Peyer's patch (tissue), 4 donors: Measurements from ENCODE around the gene TEX29.

Experiments used
- POLR2A ChIP-seq, 2 donors: fragments of 450-650 bp; IDR thresholded peaks; one replicate each; pipeline ENCODE4 v1.5.1; 2017; ENCODE audit warnings: antibody characterized with exemption in 2 of 2, mild to moderate bottlenecking in 2 of 2, moderate library complexity in 2 of 2
- TF ChIP-seq, protein P1 (sequence below), 6 experiments: fragments of 450-650 bp in 4 of 6; fragments of 200-600 bp in 2 of 6; sonication (generic) in 1 of 6; IDR thresholded peaks; one replicate each; pipeline ENCODE4 v1.5.1; 2017 to 2019; ENCODE audit warnings: antibody characterized with exemption in 6 of 6, mild to moderate bottlenecking in 3 of 6, moderate library complexity in 1 of 6

DNA sequence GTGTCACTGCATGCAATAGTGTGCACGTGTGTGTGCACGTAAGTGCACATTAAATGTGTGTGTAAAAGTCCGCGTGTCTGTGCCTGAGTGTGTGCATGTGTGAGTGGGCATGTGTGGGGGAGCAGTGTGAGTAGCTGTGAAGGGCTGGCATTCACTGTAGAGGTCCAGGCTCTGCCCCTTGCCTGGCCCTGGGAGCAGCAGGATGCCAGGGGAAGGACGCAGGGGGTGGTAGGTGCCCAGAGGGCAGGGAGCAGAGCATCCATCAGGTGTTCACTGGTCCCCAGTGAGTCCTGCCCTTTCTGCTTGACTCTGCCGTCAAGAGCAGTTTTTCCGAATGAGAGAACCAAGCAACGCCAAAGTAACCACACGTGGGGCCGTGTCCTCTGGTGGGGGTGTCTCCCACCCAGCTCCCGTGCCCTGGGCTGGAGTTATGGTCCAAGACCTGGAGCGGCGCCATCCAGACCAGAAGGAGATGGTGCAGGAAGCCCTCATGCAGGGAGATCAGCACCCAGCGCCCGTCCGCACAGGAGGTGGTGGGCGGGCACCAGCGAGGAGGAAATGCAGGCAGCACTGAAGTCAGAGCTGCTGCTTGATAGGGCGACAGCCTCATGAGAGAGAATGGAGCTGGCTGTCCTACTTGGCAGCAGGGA is 68.5 kb downstream of the TEX29 start:
- TF ChIP-seq, protein P1, sequence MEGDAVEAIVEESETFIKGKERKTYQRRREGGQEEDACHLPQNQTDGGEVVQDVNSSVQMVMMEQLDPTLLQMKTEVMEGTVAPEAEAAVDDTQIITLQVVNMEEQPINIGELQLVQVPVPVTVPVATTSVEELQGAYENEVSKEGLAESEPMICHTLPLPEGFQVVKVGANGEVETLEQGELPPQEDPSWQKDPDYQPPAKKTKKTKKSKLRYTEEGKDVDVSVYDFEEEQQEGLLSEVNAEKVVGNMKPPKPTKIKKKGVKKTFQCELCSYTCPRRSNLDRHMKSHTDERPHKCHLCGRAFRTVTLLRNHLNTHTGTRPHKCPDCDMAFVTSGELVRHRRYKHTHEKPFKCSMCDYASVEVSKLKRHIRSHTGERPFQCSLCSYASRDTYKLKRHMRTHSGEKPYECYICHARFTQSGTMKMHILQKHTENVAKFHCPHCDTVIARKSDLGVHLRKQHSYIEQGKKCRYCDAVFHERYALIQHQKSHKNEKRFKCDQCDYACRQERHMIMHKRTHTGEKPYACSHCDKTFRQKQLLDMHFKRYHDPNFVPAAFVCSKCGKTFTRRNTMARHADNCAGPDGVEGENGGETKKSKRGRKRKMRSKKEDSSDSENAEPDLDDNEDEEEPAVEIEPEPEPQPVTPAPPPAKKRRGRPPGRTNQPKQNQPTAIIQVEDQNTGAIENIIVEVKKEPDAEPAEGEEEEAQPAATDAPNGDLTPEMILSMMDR (IDR thresholded peaks at IDR 0.05), result no peak
- TF ChIP-seq POLR2A (IDR thresholded peaks at IDR 0.05), result no peak
